GOT3 (cell line): Measurements from ENCODE around the gene TSHZ3.

ENCODE experiments used
- DNase-seq: peaks from one replicate; lab custom pipeline; 2025; ENCODE audit warnings: mixed read lengths; lab: John Stamatoyannopoulos, UW

The TSHZ3 gene

GRCh38 chr19:31349160-31349881 lies at the start of gene TSHZ3:
TSHZ3 (minus strand) TSS chr19:31349436; CDS start chr19:31349219, 217 bp downstream.
- no peak for DNase-seq

GRCh38 chr19:31397308-31397707 lies 48.1 kb upstream of the TSHZ3 start:
- DNase-seq, result no peak

- DNase-seq, result no peak
Observed at GRCh38 chr19:31392464-31392863, 43.2 kb upstream of the TSHZ3 start.

- DNase-seq, result no peak
Observed at GRCh38 chr19:31391518-31391917, 42.3 kb upstream of the TSHZ3 start.

GRCh38 chr19:31390711-31391110 lies 41.5 kb upstream of the TSHZ3 start:
- no peak for DNase-seq

GRCh38 chr19:31389874-31390273 lies 40.6 kb upstream of the TSHZ3 start:
- no peak for DNase-seq

GRCh38 chr19:31387717-31388301 lies 38.6 kb upstream of the TSHZ3 start:
- no peak for DNase-seq

GRCh38 chr19:31386806-31387205 lies 37.6 kb upstream of the TSHZ3 start:
- no peak for DNase-seq

- DNase-seq, result no peak
Observed at GRCh38 chr19:31385744-31386143, 36.5 kb upstream of the TSHZ3 start.

GRCh38 chr19:31383553-31383952 lies 34.3 kb upstream of the TSHZ3 start:
- DNase-seq, result no peak

GRCh38 chr19:31380854-31381253 lies 31.6 kb upstream of the TSHZ3 start:
- no peak for DNase-seq

GRCh38 chr19:31378404-31378803 lies 29.2 kb upstream of the TSHZ3 start:
- DNase-seq, result no peak

GRCh38 chr19:31377736-31378135 lies 28.5 kb upstream of the TSHZ3 start:
- DNase-seq, result no peak

- no peak for DNase-seq
Observed at GRCh38 chr19:31372246-31372781, 23.1 kb upstream of the TSHZ3 start.

- no peak for DNase-seq
Observed at GRCh38 chr19:31370216-31370615, 21.0 kb upstream of the TSHZ3 start.

- DNase-seq, result no peak
Observed at GRCh38 chr19:31364963-31365362, 15.7 kb upstream of the TSHZ3 start.

GRCh38 chr19:31361728-31362127 lies 12.5 kb upstream of the TSHZ3 start:
- no peak for DNase-seq

GRCh38 chr19:31357315-31357673 lies 8.1 kb upstream of the TSHZ3 start:
- DNase-seq, result no peak

GRCh38 chr19:31356587-31357314 lies 7.5 kb upstream of the TSHZ3 start:
- no peak for DNase-seq

- DNase-seq, result no peak
Observed at GRCh38 chr19:31355665-31356289, 6.5 kb upstream of the TSHZ3 start.

- no peak for DNase-seq
Observed at GRCh38 chr19:31354799-31355664, 5.8 kb upstream of the TSHZ3 start.

GRCh38 chr19:31354316-31354715 lies 5.1 kb upstream of the TSHZ3 start:
- no peak for DNase-seq
